Fibroblast of skin of left quadriceps (primary cell): ENCODE measurements around the gene UBTF.

ENCODE experiments used
- DNase-seq, 2 experiments: peaks; one replicate each; pipeline ENCODE4 v3.0.0-alpha.2; 2013; ENCODE audit warnings: low read depth in 2 of 2

UBTF gene

GRCh38 chr17:44197980-44198720, 21.3 kb downstream of the UBTF start:
- DNase-seq, result no peak

DNA sequence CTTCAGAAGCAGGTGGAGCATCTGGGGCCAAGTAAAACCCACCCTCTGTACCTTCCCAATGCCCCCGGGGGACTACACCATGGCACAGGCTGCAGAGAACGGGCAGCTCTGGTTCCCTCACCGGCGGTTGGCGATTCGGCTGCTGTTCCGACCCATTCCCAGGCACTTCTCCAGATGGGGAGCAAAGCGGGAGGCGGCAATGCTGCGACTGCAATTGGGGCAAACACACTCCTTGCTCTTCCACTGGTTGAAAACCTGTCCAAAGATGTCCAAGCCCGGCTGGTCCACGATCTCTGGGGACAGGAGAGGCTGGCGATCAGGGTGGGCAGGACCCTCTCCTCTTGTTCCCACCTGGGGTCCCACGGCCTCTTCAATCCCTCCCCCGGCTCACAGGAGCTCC, 22.4 kb downstream of the UBTF start:
- no peak for DNase-seq

GRCh38 chr17:44193326-44194084, 26.0 kb downstream of the UBTF start:
- DNase-seq, result no peak

GRCh38 chr17:44192750-44193149, 26.7 kb downstream of the UBTF start:
- DNase-seq, result no peak

DNA sequence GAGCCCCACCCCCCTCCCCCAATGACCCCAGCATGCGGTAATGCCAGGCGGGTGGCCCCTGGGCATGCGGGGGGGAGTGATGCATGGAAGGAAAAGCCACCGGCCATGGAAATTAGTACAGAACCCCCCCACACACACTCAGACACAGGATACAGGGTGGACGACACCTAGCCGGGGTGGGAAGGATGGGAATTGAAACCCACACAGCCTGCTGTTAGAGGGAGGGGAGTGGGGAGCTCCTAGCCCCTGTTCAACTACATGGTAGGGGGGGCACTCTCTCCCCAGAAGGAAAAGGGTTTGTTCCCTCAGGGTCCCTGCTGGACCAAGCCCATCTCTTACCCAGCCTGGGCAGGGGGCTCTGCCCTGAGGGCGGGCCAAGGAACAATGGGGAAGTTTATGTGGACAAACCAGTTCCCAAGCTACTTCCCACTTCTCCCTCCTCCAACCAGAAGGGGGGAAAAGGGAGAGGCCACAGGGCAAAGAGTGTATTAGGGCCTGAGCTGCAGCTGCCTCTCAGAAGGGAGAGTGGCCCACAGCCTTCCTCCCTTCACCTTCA, 27.5 kb downstream of the UBTF start:
- no peak for DNase-seq

GRCh38 chr17:44191369-44191768, 28.1 kb downstream of the UBTF start:
- DNase-seq, result no peak

GRCh38 chr17:44190481-44190880, 29.0 kb downstream of the UBTF start:
- no peak for DNase-seq

DNA sequence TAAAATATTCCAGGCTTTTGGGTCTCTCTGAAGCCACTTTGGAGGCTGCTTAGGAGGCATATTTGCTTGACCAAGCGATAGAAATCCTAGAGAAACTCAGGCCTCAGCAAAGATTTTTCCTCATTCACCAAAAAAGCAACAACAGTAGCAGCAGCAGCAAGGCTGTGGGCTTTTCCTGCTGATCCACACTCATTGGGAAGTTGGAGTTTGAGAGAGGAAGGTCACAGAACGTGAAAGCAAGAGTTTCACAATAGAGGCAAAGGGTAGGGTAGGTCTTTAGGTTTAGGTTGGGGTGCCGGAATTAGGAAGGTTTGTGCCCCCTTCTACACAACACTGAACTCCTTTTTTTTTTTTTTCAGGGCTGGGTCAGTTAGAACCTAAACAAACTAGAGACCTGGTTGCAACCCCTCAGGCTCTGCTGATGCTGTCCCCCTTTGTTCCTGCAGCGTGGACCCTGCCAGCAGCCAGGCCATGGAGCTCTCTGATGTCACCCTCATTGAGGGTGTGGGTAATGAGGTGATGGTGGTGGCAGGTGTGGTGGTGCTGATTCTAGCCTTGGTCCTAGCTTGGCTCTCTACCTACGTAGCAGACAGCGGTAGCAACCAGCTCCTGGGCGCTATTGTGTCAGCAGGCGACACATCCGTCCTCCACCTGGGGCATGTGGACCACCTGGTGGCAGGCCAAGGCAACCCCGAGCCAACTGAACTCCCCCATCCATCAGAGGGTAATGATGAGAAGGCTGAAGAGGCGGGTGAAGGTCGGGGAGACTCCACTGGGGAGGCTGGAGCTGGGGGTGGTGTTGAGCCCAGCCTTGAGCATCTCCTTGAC, 30.7 kb downstream of the UBTF start:
- DNase-seq, result no peak

- peak in 1 of 2 experiments; percentile 31 for DNase-seq
These were observed 32.2 kb downstream of the UBTF start for GRCh38 chr17:44187131-44187899.

GRCh38 chr17:44186307-44187130, 33.0 kb downstream of the UBTF start, which contains the start of gene TMUB2:
Gene TMUB2 (plus strand): TSS chr17:44186972. CDS start chr17:44187709, 737 bp downstream.
- DNase-seq, result peak; percentile 98

DNA sequence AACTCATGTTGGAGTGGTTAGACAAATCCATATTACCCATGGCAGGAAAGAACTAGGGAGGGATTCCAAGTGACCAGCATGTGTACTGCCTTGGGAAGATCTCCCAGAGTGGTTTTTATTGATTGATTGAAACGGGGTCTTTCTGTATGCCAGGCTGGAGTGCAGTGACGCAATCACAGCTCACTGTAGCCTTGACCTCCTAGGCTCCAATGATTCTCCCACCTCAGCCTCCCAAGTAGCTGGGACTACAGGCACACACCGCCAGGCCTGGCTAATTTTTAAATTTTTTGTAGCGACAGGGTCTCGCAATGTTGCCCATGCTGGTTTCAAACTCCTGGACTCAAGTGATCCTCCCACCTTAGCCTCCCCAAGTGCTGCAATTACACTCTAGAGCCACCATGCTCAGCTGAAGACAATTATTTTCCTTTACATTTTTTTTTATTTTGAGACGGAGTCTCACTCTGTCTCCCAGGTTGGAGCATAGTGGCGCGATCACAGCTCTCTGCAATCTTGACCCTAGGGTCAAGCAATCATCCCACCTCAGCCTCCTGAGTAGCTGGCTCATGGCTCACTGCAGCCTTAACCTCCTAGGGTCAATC, 35.2 kb downstream of the UBTF start:
- DNase-seq, result no peak

DNA sequence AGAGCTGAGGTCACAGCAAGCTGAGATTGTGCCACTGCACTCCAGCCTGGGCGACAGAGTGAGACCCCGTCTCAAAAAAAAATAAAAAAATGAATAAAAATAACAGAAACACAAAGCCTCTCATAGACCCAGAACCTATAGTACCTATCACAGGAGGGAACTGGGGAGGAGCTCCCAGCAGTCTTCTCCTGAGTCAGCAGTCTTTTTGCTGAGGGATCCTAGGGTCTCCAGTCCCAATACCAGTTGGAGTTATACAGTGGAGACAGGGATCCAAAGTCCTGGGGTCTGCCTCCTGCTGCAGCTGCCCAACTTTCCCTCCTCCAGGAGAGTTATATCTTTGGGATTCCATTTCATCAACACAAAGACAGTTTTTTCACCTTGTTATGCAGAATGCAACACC, 36.5 kb downstream of the UBTF start:
- DNase-seq, result no peak

DNA sequence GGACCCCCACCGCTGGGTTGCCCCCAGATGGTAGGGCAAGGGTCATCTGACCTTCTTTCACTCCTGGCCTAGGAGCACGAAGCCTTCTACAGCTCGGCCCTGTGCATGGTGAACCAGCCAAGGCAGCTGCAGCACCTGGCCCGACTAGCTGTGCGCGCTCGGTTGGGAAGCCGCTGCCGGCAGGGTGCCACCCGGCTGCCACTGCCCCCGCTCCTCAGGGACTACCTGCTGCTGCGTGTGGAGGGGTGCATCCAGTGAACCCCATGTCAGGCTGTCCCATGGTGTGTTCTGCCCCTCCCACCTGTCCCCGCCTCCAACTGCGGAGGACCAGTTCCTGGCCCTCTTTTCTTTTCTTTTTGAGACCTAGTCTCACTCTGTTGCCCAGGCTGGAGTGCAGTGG, 41.3 kb downstream of the UBTF start:
- no peak for DNase-seq

- DNase-seq, result no peak
These were observed 41.8 kb downstream of the UBTF start for GRCh38 chr17:44177640-44178039.

GRCh38 chr17:44176671-44177501, 42.6 kb downstream of the UBTF start:
- DNase-seq, result no peak

DNA sequence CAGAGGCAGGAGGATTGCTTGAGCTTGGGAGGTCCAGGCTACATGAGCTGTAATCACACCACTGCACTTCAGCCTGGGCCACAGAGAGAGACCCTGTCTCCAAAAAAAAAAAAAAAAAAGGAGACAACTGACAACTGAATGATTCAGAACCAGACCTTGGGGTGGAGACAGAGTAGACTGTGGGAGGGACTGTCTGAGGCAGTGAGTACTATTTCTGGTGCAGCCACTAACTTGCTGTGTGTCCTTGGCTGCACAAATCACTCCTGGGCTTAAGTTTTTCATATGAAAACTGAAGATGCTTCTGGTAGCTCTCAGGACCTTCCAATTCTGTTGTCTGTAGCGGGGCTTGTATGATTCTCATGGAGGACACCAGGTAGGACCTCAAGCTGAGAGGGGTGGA, 43.2 kb downstream of the UBTF start:
- DNase-seq, result no peak

DNA sequence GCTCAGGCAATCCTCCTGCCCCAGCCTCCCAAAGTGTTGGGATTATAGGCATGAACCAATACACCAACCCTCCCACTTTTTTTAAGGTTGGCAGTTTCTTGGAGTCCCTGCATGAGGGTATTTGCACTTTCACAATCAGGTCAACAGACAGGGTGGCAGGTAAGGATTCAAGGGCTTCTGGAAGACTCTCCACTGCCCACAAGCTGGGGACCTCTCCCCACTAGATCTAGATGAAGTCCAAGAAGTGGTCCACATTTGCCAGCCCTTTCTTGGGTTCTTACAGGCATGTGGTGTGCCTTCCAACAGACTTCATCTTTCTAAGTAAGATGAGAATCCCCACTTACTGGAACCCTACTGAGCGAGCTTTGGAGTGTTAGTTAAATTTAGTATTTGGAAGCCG, 45.0 kb downstream of the UBTF start:
- DNase-seq, result no peak

- DNase-seq, result no peak
These were observed 47.5 kb downstream of the UBTF start for GRCh38 chr17:44171931-44172455.
